Peyer's patch (tissue), 4 donors: Measurements from ENCODE around the gene UTP4.

ENCODE experiments used
- POLR2A ChIP-seq, 2 donors: fragments of 450-650 bp; IDR thresholded peaks; one replicate each; pipeline ENCODE4 v1.5.1; 2017; ENCODE audit warnings: antibody characterized with exemption in 2 of 2, mild to moderate bottlenecking in 2 of 2, moderate library complexity in 2 of 2
- TF ChIP-seq, protein P1 (sequence below), 6 experiments: fragments of 450-650 bp in 4 of 6; fragments of 200-600 bp in 2 of 6; sonication (generic) in 1 of 6; IDR thresholded peaks; one replicate each; pipeline ENCODE4 v1.5.1; 2017 to 2019; ENCODE audit warnings: antibody characterized with exemption in 6 of 6, mild to moderate bottlenecking in 3 of 6, moderate library complexity in 1 of 6

DNA sequence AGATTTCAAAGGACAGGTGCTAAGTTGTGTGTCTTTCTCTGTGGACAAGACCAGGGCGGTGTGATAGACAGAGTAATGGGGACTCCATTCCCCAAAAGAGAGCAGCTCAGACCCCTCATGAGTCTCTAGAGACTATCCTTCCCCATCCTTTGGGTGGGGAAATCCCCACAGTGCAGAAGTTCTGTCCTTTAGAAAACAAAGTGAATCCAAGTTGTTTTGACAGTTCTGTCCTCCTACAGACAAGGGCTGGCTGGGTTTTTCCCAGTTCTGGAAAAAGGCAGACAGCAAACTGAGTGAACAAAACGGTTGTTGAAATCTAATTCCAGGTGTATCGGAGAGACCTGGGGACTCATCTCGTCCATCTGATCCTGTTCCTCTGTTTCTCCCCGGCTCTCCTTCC lies 37.9 kb upstream of the UTP4 start:
- TF ChIP-seq POLR2A (IDR thresholded peaks at IDR 0.05), result no peak
- TF ChIP-seq, protein P1, sequence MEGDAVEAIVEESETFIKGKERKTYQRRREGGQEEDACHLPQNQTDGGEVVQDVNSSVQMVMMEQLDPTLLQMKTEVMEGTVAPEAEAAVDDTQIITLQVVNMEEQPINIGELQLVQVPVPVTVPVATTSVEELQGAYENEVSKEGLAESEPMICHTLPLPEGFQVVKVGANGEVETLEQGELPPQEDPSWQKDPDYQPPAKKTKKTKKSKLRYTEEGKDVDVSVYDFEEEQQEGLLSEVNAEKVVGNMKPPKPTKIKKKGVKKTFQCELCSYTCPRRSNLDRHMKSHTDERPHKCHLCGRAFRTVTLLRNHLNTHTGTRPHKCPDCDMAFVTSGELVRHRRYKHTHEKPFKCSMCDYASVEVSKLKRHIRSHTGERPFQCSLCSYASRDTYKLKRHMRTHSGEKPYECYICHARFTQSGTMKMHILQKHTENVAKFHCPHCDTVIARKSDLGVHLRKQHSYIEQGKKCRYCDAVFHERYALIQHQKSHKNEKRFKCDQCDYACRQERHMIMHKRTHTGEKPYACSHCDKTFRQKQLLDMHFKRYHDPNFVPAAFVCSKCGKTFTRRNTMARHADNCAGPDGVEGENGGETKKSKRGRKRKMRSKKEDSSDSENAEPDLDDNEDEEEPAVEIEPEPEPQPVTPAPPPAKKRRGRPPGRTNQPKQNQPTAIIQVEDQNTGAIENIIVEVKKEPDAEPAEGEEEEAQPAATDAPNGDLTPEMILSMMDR (IDR thresholded peaks at IDR 0.05), result no peak
